ENCODE data around the gene HSPB1.
"Not testable (repeated sequence)": the region's sequence is repeated elsewhere in the genome, so short reads cannot be mapped to it uniquely, and the experiment has no call there.

The HSPB1 gene

GRCh38 chr7:76308874-76309273, 6.4 kb downstream of the HSPB1 start:
- ATAC-seq, DNase-seq: not testable (repeated sequence)

GRCh38 chr7:76309341-76310101, 7.0 kb downstream of the HSPB1 start:
- DNase-seq, ATAC-seq: not testable (repeated sequence)

DNA sequence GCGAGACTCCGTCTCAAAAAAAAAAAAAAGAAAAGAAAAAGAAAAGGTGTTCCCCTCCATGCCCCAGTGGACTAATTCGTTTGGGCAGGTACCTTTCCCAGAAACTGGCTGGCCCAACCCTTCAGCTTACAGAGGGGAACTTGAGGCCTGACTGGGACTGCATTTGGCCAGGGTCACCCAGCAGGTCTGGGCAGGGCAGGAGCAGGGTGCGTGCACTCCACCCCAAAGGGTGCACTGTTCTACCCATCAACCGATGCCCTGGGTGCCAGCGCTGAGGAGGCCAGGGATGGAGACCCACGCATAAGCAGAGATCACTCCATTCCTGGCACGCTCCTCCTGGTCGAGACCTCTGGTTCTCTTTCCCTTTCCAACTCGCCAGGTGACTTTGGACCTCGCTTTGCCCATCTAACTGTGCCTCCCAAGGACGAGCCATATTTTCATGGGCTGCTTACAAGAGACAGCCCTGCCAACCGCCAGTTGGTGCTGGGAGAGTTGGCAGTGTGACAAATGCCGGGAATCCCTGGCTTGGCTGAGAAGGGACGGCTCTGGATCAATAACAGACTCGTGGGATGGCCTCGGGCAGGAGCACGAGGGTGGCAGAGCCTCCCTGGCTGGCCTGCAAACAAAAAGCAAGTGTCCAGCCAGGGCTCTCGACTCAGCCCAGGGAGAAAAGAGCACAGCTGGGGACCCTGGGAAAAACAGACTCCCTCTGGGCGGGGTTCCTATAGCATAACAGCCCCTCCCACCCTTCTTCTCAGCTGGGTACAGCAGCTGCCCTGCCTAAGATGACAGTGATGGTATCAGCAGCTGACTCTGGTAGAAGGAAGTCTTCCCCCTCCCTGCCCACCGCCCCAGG, 7.9 kb downstream of the HSPB1 start:
- ATAC-seq (no peak), DNase-seq (no peak)

GRCh38 chr7:76311838-76312237, 9.4 kb downstream of the HSPB1 start:
- DNase-seq: not testable (repeated sequence)

DNA sequence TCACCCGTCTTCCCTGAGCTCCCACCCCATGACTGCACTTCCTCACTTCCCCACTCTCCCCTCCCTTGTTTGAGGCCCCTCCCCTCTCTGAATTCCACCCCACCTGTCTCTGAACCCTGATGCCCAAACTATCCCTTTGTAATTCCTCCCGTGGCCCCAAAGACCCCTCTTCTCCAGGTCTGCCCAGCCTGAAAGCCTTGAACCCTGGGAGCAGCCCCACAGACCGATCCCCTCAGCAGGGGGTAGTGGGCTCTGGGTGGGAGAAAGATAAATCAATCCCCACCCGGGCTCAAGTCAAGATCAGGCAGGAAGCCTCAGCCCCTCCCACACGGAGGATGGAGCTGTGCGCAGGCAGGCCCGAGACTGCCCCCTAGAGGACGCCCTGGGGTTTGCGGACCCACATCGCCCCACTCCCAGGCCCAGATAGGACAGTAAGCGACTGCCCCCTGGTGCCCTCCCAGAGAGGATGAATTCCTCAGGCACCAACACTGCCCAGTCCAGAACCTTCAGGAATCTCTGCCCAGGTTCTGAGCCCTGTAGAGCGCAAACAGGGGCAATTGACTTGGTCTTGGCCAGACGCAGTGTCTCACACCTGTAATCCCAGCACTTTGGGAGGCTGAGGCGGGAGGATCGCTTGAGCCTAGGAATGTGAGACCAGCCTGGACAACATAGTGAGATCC, 11.7 kb downstream of the HSPB1 start:
- peak; percentile 99 for DNase-seq
- peak; percentile 67 for ATAC-seq

More at GRCh38 chr7:76311838-76312237, 9.4 kb downstream of the HSPB1 start:
- ATAC-seq: not testable (repeated sequence)

DNA sequence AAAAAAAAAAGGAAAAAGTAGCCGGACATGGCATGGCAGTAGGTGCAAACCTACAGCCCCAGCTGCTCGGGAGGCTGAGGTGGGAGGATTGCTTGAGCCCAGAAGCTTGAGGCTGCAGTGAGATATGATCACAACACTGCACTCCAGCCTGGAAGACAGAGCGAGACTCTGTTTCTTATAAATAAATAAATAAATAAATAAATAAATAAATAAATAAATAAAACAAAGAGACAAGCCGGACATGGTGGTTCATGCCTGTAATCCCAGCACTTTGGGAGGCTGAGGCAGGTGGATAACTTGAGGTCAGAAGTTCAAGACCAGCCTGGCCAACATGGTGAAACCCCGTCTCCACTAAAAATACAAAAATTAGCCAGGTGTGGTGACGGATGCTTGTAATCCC, 12.3 kb downstream of the HSPB1 start:
- DNase-seq, ATAC-seq: not testable (repeated sequence)

DNA sequence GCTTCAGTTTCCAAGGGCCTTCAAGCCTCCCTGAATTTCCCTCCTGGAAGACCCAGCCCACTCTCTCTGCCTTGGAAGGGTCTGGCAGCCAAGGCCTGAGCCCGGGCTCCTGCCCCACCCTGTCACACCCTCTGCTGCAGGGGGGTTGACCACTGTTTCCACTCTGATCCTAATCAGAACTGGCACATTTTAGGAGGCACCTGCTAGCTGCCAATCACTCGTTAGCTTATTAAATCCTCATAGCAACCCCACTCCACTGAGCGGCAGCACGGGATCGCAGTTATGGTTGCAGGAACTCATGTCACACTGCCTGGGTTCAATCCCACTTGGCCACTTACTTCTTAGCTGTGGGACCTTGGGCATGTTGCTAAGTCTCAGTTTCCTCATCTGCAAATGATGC, 12.9 kb downstream of the HSPB1 start:
- no peak for DNase-seq

DNA sequence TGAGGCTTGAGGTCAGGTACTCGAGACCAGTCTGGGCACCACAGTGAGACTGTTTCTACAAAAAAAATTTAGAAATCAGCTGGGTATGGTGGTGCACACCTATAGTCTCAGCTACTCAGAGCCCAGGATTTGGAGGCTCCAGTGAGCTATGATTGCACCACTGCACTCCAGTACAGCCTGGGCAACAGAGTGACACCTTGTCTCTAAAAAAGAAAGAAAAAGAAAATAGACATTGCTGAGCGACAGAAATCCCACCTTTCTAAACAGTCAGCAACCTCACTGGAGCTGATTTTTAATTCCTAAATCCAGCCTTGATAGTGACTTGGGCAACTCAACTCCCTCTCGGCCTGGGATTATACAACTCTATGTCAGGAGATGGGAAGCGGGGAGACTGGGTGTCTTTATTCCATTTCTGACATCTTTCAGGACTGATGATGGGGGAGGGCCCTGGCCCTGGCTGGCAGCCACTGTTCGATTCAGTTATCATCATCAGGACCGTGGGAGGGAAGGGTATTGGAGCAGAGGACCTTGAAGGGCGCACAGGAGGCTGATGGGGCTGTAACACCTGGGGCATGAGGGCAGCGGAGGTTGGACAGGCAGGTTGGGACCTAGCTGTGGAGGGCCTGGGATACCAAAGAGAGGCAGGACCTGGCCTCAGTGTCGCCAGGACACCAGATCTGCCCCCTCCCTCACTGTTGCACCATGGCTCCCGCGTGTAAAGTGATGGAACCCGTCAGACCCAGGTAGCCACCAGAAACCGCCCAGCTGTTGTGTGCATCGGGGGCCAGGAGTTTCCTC, 14.7 kb downstream of the HSPB1 start:
- no peak for ATAC-seq
- DNase-seq: no peak

More for the DNA sequence above, 12.9 kb downstream of the HSPB1 start:
- no peak for ATAC-seq

DNA sequence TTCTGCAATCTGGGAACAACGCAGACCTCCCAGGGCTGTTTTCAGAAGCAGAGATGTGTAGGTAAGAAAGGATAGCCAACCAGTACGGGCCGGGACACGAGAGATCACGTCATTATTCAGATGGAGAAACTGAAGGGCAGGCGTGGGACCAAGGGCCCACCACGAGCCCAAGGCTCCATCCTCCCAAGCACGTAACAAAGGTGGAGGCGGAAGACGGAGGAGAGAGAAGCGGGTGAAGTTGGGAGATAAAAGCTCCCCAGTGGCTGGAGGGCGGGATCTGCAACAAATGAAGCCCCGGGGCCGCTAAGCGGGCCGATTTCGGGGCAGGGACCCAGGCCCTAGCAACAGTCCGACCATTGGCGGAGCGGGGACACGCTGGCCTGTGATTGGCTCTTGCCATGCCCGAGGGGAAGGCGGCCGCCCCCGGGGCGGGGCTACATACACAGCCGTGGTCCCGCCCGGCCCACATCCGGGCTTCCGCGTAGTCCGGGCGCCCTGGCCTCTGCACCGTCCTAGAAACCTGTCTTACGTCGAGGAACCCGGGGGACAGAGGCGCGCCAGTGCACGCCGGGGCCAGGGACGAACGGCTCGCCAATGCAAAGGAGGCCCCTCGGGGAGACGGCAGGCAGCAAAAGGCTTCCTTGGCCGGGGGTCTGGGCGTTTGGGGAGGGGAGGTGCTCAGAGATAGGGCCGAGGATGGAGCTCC, 15.5 kb downstream of the HSPB1 start:
- ATAC-seq (peak; percentile 97), DNase-seq (peak; percentile 96)

DNA sequence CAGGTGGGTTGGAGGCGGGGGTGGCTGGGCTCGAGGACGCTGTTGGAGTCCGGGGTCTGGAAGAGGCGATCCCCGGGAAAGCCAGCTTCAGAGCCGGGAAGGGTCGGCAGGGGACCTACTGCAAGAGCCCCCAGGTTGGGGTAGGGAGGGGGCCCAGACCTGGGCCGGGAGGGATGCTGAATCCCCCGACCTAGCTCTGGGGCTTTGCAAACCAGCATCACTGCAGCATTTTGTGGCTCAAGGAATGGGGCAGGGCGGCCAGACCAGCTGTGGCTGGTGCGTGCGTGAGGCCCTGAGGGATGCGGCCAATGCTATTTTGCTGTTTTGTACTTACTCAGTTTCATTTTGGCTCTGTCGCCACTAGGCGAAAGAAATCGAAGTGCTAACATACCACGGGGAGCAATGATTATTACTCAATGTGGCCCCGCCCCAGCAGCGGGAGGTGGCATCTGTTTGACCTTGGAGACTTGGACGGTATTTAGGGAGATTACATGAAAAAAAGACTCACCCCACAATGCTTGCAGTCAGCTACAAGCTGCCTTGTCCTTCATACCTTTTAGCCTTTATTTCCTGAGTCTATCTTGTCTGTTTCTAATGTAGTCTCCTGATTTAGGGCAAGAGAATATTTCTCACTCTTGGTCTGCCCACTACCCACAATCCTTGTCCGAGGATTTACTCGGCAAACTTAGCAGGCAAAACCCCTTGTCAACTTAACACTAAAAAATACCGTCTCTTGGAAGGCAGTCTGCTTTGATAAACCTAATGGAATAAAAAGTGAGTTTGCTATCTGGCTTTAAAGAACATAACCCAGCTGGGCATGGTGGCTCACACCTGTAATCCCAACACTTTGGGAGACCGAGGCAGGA, 16.2 kb downstream of the HSPB1 start:
- peak; percentile 76 for DNase-seq
- peak; percentile 37 for ATAC-seq

GRCh38 chr7:76325092-76325491, 22.6 kb downstream of the HSPB1 start:
- DNase-seq (no peak), ATAC-seq (no peak)

- DNase-seq: no peak
Measured at GRCh38 chr7:76325811-76326210, 23.3 kb downstream of the HSPB1 start.

GRCh38 chr7:76326646-76327233, 24.3 kb downstream of the HSPB1 start:
- ATAC-seq (no peak), DNase-seq (no peak)

More at GRCh38 chr7:76325811-76326210, 23.3 kb downstream of the HSPB1 start:
- ATAC-seq: no peak

- ATAC-seq: peak; percentile 33
- no peak for DNase-seq
Measured at GRCh38 chr7:76327610-76328009, 25.1 kb downstream of the HSPB1 start.

DNA sequence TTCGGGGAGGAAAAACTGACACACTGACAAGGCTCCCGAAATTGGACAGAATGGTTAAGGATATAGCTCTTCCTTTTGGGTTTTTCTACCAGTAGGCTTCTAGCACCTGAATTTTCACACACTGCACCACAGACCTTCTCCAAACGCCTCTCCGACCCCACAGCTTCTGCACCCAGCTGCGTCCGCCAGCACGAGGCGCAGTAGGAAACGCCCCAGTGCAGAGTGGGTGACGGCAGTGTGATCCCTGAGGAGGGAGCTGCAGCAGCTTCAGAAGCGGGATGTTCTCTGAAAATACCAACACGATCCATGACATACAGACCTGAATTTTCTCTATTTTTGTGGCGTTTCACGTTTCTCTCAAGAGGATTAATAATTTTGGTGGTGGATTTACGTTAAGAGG, 25.9 kb downstream of the HSPB1 start:
- ATAC-seq: no peak

DNA sequence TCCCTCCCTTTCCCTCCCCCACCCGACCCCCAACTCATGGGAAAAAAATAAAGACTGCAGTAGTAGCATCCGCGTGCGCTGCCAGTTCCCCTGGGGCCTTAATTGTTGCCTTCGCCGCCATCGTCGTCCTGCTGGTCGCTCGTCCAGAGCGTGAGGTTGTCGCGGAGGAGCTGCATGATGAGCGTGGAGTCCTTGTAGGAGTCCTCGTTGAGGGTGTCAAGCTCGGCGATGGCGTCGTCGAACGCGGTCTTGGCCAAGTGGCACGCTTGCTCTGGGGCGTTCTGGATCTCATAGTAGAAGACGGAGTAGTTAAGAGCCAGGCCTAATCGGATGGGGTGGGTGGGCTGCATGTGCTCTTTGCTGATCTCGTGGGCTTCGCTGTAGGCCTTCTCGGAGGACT, 27.0 kb downstream of the HSPB1 start:
- no peak for ATAC-seq
- DNase-seq: no peak

More for the DNA sequence above, 25.9 kb downstream of the HSPB1 start:
- no peak for DNase-seq

GRCh38 chr7:76330261-76330660, 27.8 kb downstream of the HSPB1 start:
- no peak for DNase-seq

GRCh38 chr7:76330673-76331072, 28.2 kb downstream of the HSPB1 start:
- no peak for DNase-seq
- ATAC-seq: no peak

More at GRCh38 chr7:76330261-76330660, 27.8 kb downstream of the HSPB1 start:
- no peak for ATAC-seq

DNA sequence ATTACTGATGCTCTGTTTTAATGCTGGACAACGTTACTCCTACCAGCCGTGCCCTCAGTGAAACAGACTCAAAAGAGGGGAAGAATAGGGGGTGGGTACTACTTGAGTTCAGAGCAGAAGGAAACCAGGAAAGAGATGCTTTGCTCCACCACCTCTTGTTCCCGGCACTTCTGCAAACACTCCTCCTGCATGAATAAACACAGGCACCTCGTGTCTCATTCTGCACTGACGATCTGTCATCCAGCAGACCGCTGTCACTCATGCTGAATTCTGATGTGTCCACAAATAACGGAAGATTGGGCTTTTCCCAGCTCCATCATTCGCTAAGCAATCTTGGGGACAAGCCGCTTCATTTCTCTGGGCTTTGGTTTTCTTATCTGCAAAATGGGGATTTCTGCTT, 29.6 kb downstream of the HSPB1 start:
- DNase-seq (no peak), ATAC-seq (no peak)
